Common myeloid progenitor, CD34-positive (primary cell): ENCODE measurements around the gene CUTA.
A peak's percentile ranks its signal among the peaks of the same experiment; 100 is the strongest.
"Not testable (repeated sequence)": the region's sequence is repeated elsewhere in the genome, so short reads cannot be mapped to it uniquely, and the experiment has no call there.

Experiments used
- CTCF ChIA-PET: fragments of 350-600 bp; sonication (Branson Sonifier 250); formaldehyde crosslinking; loops from one replicate; lab custom pipeline; 2021; ENCODE audit warnings: antibody characterized with exemption; lab: Charles Lee
- POLR2A ChIA-PET: fragments of 350-600 bp; sonication (Branson Sonifier 250); formaldehyde crosslinking; loops from one replicate; lab custom pipeline; 2021; ENCODE audit warnings: antibody characterized with exemption; lab: Charles Lee
- DNase-seq, 3 donors: peaks; one replicate each; pipeline versions ENCODE4 v3.0.0 to v3.0.0-alpha.2; 2013
- H3K27ac ChIP-seq, 2 experiments: 1 replicate in 1 of 2; 2 replicates in 1 of 2; pipeline ENCODE4 v1.7.0; 2013; ENCODE audit warnings: inconsistent platforms in 2 of 2, low read length in 2 of 2, mild to moderate bottlenecking in 2 of 2, low read depth in 1 of 2, moderate library complexity in 1 of 2; ENCODE audit not compliant: severe bottlenecking in 2 of 2, insufficient read depth in 1 of 2, poor library complexity in 1 of 2
- H3K27me3 ChIP-seq, 5 experiments: replicated peaks in 2 of 5; 1 replicate in 3 of 5; 2 replicates in 2 of 5; pipeline versions ENCODE4 v1.6.1 to v1.7.0; 2013; ENCODE audit warnings: low read length in 4 of 5, mild to moderate bottlenecking in 2 of 5, moderate library complexity in 2 of 5, inconsistent platforms in 1 of 5; ENCODE audit not compliant: insufficient read depth in 5 of 5, control insufficient read depth in 4 of 5
- H3K36me3 ChIP-seq, 4 experiments: 1 replicate in 2 of 4; 2 replicates in 2 of 4; pipeline versions ENCODE4 v1.6.1 to v1.7.0; 2013; ENCODE audit warnings: low read length in 3 of 4, control low read depth in 1 of 4, mild to moderate bottlenecking in 1 of 4; ENCODE audit not compliant: control insufficient read depth in 4 of 4, insufficient read depth in 4 of 4
- H3K4me1 ChIP-seq, 4 experiments: 1 replicate in 3 of 4; 2 replicates in 1 of 4; pipeline versions ENCODE4 v1.6.1 to v1.7.1; 2013; ENCODE audit warnings: low read length in 3 of 4, mild to moderate bottlenecking in 3 of 4, control low read depth in 1 of 4, inconsistent platforms in 1 of 4, moderate library complexity in 1 of 4; ENCODE audit not compliant: control insufficient read depth in 4 of 4, insufficient read depth in 4 of 4; ENCODE audit errors: control extremely low read depth in 1 of 4
- H3K4me3 ChIP-seq, 7 experiments: 1 replicate in 4 of 7; 2 replicates in 3 of 7; pipeline versions ENCODE4 v1.5.1 to v1.7.0; 2013; ENCODE audit warnings: mild to moderate bottlenecking in 7 of 7, low read length in 6 of 7, moderate library complexity in 6 of 7, inconsistent platforms in 2 of 7, low read depth in 2 of 7, control low read depth in 1 of 7; ENCODE audit not compliant: insufficient read depth in 4 of 7, control insufficient read depth in 1 of 7; ENCODE audit errors: extremely low read depth in 1 of 7
- H3K9me3 ChIP-seq, 5 experiments: 1 replicate in 4 of 5; 2 replicates in 1 of 5; pipeline versions ENCODE4 v1.6.1 to v1.7.1; 2013; ENCODE audit warnings: low read length in 4 of 5, mild to moderate bottlenecking in 2 of 5, inconsistent platforms in 1 of 5, low read depth in 1 of 5, moderate library complexity in 1 of 5; ENCODE audit not compliant: control insufficient read depth in 4 of 5, insufficient read depth in 2 of 5; ENCODE audit errors: control extremely low read depth in 1 of 5
- WGBS: methylation state at CpG from one replicate; pipeline ENCODE4 v1.1.5; 2013; ENCODE audit not compliant: insufficient coverage; 5-methylcytosine and 5-hydroxymethylcytosine counted together

The CUTA gene

GRCh38 chr6:33372526-33373123 lies 45.3 kb downstream of the CUTA start:
- Histone ChIP-seq H3K4me3 (peak overlapping the region in 2 of 7 experiments; percentile 33), H3K9me3 (no peaks in the 10 kb centered on the region), H3K27ac (no peak overlapping the region), H3K4me1 (peaks cover 0 to 41% (median 26%) of the 10 kb centered on the region in 4 experiments), H3K27me3 (no peaks in the 10 kb centered on the region), H3K36me3 (no peaks in the 10 kb centered on the region)
- WGBS = 14% methylated on average over 4 of the region's 5 CpGs
- ChIA-PET POLR2A (interaction anchor here (0.6 kb wide), 1 partner anchor 9 kb away, joined by 5 read pairs; no protein-coding TSS in a partner anchor), CTCF (no interaction called here)
- DNase-seq = peak in 2 of 3 donors; percentile 20 to 28

- POLR2A ChIA-PET, DNase-seq, H3K27ac ChIP-seq, H3K4me3 ChIP-seq, H3K27me3 ChIP-seq, H3K36me3 ChIP-seq, CTCF ChIA-PET, H3K9me3 ChIP-seq: not testable (repeated sequence)
- 100% methylated on average over 8 of the region's 8 CpGs for WGBS
- peaks cover 0 to 41% (median 26%) of the 10 kb centered on the region in 4 experiments for H3K4me1 ChIP-seq
Measured at GRCh38 chr6:33371901-33372300, 46.0 kb downstream of the CUTA start.

GRCh38 chr6:33367715-33368025 lies 50.2 kb downstream of the CUTA start:
- not testable (repeated sequence) for DNase-seq, H3K9me3 ChIP-seq, H3K36me3 ChIP-seq, H3K4me3 ChIP-seq, H3K27me3 ChIP-seq, H3K27ac ChIP-seq
- 100% methylated on average over 2 of the region's 5 CpGs for WGBS
- H3K4me1 ChIP-seq = peaks cover 0 to 26% (median 13%) of the 10 kb centered on the region in 4 experiments
- POLR2A ChIA-PET = interaction anchor here (0.6 kb wide), 2 partner anchors 39 to 395 kb away, joined by 3 to 4 read pairs; no protein-coding TSS in a partner anchor
- CTCF ChIA-PET = interaction anchor here (0.9 to 1.4 kb wide), 4 partner anchors 11 to 28 kb away, joined by 3 read pairs; no protein-coding TSS in a partner anchor

- CTCF ChIA-PET = interaction anchor here (0.9 to 1.4 kb wide), 4 partner anchors 12 to 29 kb away, joined by 3 read pairs; no protein-coding TSS in a partner anchor
- H3K4me3 ChIP-seq = no peak overlapping the region
- POLR2A ChIA-PET = interaction anchor here (0.6 kb wide), 2 partner anchors 40 to 394 kb away, joined by 3 to 4 read pairs; no protein-coding TSS in a partner anchor
- 83% methylated on average over 4 of the region's 8 CpGs for whole genome bisulfite sequencing
- no peaks in the 10 kb centered on the region for H3K27me3 ChIP-seq
- H3K4me1 ChIP-seq = peaks cover 0 to 21% (median 9%) of the 10 kb centered on the region in 4 experiments
- H3K27ac ChIP-seq = no peak overlapping the region
- no peaks in the 10 kb centered on the region for H3K36me3 ChIP-seq
- no peaks in the 10 kb centered on the region for H3K9me3 ChIP-seq
- no peak for DNase-seq
Measured at GRCh38 chr6:33367009-33367714, 50.7 kb downstream of the CUTA start.
